Tibial artery (tissue), 4 donors: ENCODE results near the gene ADAM12.
A peak's percentile ranks its signal among the peaks of the same experiment; 100 is the strongest.

ENCODE experiments used
- DNase-seq, 2 donors: peaks; one replicate each; pipeline ENCODE4 v3.0.0-alpha.2; 2019
- H3K27ac ChIP-seq, 2 donors: fragments of 200-600 bp; sonication (generic) in 1 of 2; 1 replicate in 1 of 2; 2 replicates in 1 of 2; pipeline ENCODE4 v1.5.1; 2018 to 2019; ENCODE audit warnings: mild to moderate bottlenecking in 1 of 2
- H3K27me3 ChIP-seq, 2 donors: fragments of 200-600 bp; sonication (generic) in 1 of 2; one replicate each; pipeline versions ENCODE4 v1.5.1 to v1.6.0; 2016 to 2019
- H3K36me3 ChIP-seq, 3 donors: fragments of 200-600 bp; sonication (generic) in 2 of 3; one replicate each; pipeline ENCODE4 v1.5.1; 2016 to 2019; ENCODE audit warnings: mild to moderate bottlenecking in 2 of 3
- H3K4me1 ChIP-seq, 4 donors: fragments of 200-600 bp; sonication (generic) in 2 of 4; 1 replicate in 3 of 4; 2 replicates in 1 of 4; pipeline ENCODE4 v1.5.1; 2016 to 2019
- H3K4me3 ChIP-seq, 2 donors: fragments of 200-600 bp; sonication (generic) in 1 of 2; 1 replicate in 1 of 2; 2 replicates in 1 of 2; pipeline ENCODE4 v1.5.1; 2018 to 2019; ENCODE audit warnings: mild to moderate bottlenecking in 2 of 2
- H3K9me3 ChIP-seq, 3 donors: fragments of 200-600 bp; sonication (generic) in 1 of 3; one replicate each; pipeline ENCODE4 v1.5.1; 2016 to 2019
- intact Hi-C: fragments of 100-400 bp; cut with DNase I; formaldehyde crosslinking; loops from one replicate; pipeline ENCODE4 v1.15.0; 2023; ENCODE audit warnings: low total_unique reads
- TF ChIP-seq, protein P1 (sequence below), 2 experiments: fragments of 200-600 bp in 1 of 2; fragments of 450-650 bp in 1 of 2; IDR thresholded peaks; one replicate each; pipeline ENCODE4 v1.5.1; 2017 to 2019; ENCODE audit warnings: antibody characterized with exemption in 2 of 2, mild to moderate bottlenecking in 1 of 2, moderate library complexity in 1 of 2

The ADAM12 gene

DNA sequence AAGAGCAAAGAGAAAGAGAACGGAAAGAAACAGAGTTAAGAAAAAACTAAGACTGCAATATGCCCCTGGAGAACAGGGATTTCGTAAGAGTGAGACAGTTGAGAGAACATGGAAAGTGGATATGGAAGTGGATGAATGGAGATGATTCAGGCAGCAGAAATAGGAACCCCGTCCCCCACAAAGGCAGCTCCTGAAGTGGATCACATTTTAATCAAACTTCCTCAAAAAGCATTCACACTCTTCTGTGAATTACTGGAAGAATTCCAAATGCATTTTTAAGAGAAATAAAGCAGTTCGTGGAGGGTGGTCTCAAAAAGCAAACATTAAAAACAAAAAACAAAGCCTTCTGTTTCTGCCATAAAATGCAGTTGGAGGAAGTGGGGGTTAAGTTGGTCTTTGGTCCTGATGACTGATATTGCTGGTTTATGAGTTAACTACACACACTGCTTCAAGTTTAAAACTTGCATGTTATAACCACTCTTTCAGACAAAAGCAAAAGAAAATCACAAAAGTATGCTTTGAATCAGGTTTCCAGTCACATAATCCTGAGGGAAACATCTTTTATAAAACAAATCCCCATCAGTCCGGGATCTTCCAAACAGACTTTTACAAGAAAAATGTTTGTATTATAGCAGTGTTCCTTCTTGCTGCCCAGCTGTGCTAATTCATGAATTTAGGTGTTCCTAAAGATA, 277.6 kb downstream of the ADAM12 start:
- H3K4me3 ChIP-seq = no peak overlapping the region
- H3K4me1 ChIP-seq = no peaks in the 10 kb centered on the region
- no peak overlapping the region for H3K27ac ChIP-seq
- H3K27me3 ChIP-seq = no peaks in the 10 kb centered on the region
- no peaks in the 10 kb centered on the region for H3K36me3 ChIP-seq
- DNase-seq = no peak
- H3K9me3 ChIP-seq = no peaks in the 10 kb centered on the region
- intact Hi-C loops = no loop called here
- TF ChIP-seq, protein P1, sequence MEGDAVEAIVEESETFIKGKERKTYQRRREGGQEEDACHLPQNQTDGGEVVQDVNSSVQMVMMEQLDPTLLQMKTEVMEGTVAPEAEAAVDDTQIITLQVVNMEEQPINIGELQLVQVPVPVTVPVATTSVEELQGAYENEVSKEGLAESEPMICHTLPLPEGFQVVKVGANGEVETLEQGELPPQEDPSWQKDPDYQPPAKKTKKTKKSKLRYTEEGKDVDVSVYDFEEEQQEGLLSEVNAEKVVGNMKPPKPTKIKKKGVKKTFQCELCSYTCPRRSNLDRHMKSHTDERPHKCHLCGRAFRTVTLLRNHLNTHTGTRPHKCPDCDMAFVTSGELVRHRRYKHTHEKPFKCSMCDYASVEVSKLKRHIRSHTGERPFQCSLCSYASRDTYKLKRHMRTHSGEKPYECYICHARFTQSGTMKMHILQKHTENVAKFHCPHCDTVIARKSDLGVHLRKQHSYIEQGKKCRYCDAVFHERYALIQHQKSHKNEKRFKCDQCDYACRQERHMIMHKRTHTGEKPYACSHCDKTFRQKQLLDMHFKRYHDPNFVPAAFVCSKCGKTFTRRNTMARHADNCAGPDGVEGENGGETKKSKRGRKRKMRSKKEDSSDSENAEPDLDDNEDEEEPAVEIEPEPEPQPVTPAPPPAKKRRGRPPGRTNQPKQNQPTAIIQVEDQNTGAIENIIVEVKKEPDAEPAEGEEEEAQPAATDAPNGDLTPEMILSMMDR (IDR thresholded peaks at IDR 0.05) = no peak

DNA sequence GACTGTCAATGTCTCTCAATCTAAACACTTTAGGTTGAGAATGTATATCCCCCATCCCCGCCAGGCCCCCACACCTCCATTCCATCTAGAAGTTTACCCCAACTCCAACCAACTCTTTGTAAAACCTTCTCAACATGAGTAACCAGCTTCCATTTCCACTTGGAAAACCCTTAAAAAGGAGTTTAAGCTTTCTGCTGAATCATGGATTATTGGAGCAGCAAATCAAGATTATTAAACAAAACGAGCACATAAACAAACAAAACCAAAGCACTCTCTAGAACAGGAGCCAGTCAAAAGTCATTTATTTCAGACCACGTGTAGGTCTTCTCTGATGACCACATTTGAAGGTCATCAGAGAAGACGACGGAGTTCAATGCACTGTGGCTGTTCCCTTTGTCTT, 278.4 kb downstream of the ADAM12 start:
- Histone ChIP-seq H3K4me1 (no peaks in the 10 kb centered on the region), H3K4me3 (no peak overlapping the region), H3K9me3 (no peaks in the 10 kb centered on the region), H3K36me3 (no peaks in the 10 kb centered on the region), H3K27me3 (no peaks in the 10 kb centered on the region), H3K27ac (no peak overlapping the region)
- TF ChIP-seq, protein P1 (IDR thresholded peaks at IDR 0.05) = no peak
- DNase-seq = no peak
- intact Hi-C loops = no loop called here

DNA sequence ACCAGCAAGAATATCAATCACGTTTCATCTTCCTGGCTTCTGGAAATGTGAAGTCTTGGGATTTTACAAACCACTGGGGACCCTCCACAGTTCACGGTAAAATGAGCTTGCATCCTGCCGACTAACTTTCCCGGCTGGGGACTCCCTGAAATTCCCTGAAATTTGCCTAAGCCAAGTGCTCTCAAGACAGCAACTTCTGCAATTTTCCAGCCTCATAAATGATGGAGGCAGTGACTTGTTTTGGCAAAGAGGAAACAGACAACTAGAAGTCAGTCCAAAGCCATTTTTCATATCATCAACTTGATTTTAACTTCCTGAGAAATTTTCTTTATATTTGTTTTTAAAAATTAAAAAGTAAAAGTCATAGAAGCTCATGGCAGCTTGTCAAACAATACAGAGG, 279.6 kb downstream of the ADAM12 start:
- H3K4me1 ChIP-seq = no peaks in the 10 kb centered on the region
- H3K36me3 ChIP-seq = no peaks in the 10 kb centered on the region
- DNase-seq = no peak
- H3K9me3 ChIP-seq = no peaks in the 10 kb centered on the region
- intact Hi-C loops = no loop called here
- H3K27me3 ChIP-seq = no peaks in the 10 kb centered on the region
- TF ChIP-seq, protein P1 (IDR thresholded peaks at IDR 0.05) = no peak
- no peak overlapping the region for H3K4me3 ChIP-seq
- no peak overlapping the region for H3K27ac ChIP-seq

DNA sequence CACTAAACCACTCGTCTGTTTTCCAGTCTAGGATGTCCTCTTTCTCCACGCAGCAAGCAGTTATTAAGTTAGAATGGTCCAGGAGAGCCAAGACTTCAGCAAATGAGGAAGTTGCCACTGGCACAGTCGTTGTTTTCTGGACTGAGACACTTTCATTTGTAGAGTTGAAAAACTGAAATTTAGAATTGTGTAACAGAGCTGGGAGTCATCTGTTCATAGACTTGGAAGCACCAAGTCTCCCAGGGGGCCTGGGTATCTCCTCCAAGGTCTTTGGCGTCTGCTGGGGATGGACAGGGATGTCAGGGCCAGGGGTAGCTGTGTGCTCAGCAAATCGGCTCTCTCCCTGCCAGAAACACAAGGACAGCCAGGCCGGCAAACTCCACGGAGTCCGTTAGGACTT, 283.5 kb downstream of the ADAM12 start:
- Histone ChIP-seq H3K4me1 (no peaks in the 10 kb centered on the region), H3K36me3 (no peaks in the 10 kb centered on the region), H3K4me3 (no peak overlapping the region), H3K27me3 (no peaks in the 10 kb centered on the region), H3K9me3 (no peaks in the 10 kb centered on the region), H3K27ac (no peak overlapping the region)
- intact Hi-C loops = no loop called here
- TF ChIP-seq, protein P1 (IDR thresholded peaks at IDR 0.05) = no peak
- DNase-seq = peak; percentile 67 to 72

DNA sequence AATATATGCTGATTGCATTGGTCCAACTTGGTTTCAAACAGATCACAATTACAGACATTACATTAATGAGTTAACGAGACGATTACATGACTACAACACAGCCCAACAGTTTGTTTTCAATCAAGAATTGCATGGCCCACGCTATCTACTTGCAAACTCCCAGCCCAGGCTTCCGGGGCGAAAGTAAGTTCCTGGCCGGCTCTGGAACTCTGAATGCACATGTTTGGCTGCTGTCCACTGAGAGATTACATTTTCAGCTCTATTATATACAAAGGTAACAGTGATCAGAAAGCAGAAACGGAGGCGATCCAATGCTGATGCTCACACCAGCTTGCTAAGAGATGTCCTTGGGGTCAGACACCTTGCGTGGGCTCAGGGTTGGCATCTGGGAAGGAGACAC, 285.6 kb downstream of the ADAM12 start:
- TF ChIP-seq, protein P1 (IDR thresholded peaks at IDR 0.05) = no peak
- Histone ChIP-seq H3K27me3 (no peaks in the 10 kb centered on the region), H3K36me3 (no peaks in the 10 kb centered on the region), H3K9me3 (no peaks in the 10 kb centered on the region), H3K4me1 (no peaks in the 10 kb centered on the region), H3K27ac (no peak overlapping the region), H3K4me3 (no peak overlapping the region)
- DNase-seq = no peak
- intact Hi-C loops = no loop called here

DNA sequence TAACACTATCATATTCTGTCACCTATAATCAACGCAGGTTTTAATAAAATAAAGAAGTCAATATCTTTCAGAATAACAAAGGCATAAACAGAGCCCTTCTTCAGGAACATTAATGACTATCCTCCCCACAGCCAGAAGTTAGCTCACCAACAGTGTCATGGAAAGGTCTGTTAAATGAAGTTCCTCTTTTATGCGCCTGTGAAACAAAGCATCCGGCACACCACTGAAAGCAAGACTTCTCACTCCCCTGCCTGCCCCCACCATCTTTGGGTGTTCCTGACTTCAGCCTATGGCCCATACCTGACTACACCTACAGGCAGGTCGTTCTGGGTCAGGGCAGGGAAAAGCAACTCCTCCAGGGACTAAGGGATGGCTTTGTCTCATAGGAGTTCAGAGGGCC, 286.5 kb downstream of the ADAM12 start:
- H3K4me3 ChIP-seq = no peak overlapping the region
- no peaks in the 10 kb centered on the region for H3K9me3 ChIP-seq
- H3K27ac ChIP-seq = no peak overlapping the region
- intact Hi-C loops = no loop called here
- no peaks in the 10 kb centered on the region for H3K27me3 ChIP-seq
- H3K36me3 ChIP-seq = no peaks in the 10 kb centered on the region
- TF ChIP-seq, protein P1 (IDR thresholded peaks at IDR 0.05) = no peak
- DNase-seq = no peak
- no peaks in the 10 kb centered on the region for H3K4me1 ChIP-seq
